IPS-20b (cell line): ENCODE results near the gene ACE.

Experiments used
- H3K27ac ChIP-seq: one replicate; pipeline ENCODE4 v1.5.1; 2013; ENCODE audit warnings: low read length
- H3K27me3 ChIP-seq: 2 replicates; pipeline ENCODE4 v1.6.1; 2013; ENCODE audit warnings: mild to moderate bottlenecking, low read length, inconsistent platforms; ENCODE audit not compliant: insufficient read depth
- H3K36me3 ChIP-seq: 2 replicates; pipeline ENCODE4 v1.6.1; 2013; ENCODE audit warnings: low read depth, mild to moderate bottlenecking, inconsistent platforms, low read length, moderate library complexity; ENCODE audit not compliant: insufficient read depth
- H3K4me1 ChIP-seq: 2 replicates; pipeline ENCODE4 v1.6.1; 2013; ENCODE audit warnings: mild to moderate bottlenecking, control low read depth, inconsistent platforms, low read length, moderate library complexity; ENCODE audit not compliant: insufficient read depth
- H3K4me3 ChIP-seq: 2 replicates; pipeline ENCODE4 v1.5.1; 2013; ENCODE audit warnings: mild to moderate bottlenecking, low read length, inconsistent platforms
- H3K9ac ChIP-seq: 2 replicates; pipeline ENCODE4 v1.6.1; 2013; ENCODE audit warnings: low read depth, mild to moderate bottlenecking, inconsistent platforms, low read length, moderate library complexity
- H3K9me3 ChIP-seq: 2 replicates; pipeline ENCODE4 v1.6.1; 2013; ENCODE audit warnings: mild to moderate bottlenecking, low read depth, low read length, inconsistent platforms; ENCODE audit not compliant: insufficient read depth

The ACE gene

GRCh38 chr17:63497708-63498483, 21.0 kb downstream of the ACE start:
- Histone ChIP-seq H3K36me3 (no peaks in the 10 kb centered on the region), H3K4me3 (no peak overlapping the region), H3K9ac (no peak overlapping the region), H3K27me3 (peaks cover 10% of the 10 kb centered on the region; the same call in 1 of the 2 replicates), H3K27ac (no peak overlapping the region), H3K4me1 (peaks cover 6% of the 10 kb centered on the region; the same call in 1 of the 2 replicates), H3K9me3 (no peaks in the 10 kb centered on the region)

GRCh38 chr17:63498626-63499195, 21.9 kb downstream of the ACE start:
- Histone ChIP-seq H3K36me3 (no peaks in the 10 kb centered on the region), H3K27me3 (peaks cover 10% of the 10 kb centered on the region; the same call in 1 of the 2 replicates), H3K27ac (no peak overlapping the region), H3K4me1 (peaks cover 6% of the 10 kb centered on the region; the same call in 1 of the 2 replicates), H3K9ac (no peak overlapping the region), H3K9me3 (no peaks in the 10 kb centered on the region), H3K4me3 (no peak overlapping the region)

- Histone ChIP-seq H3K4me1 (peaks cover 6% of the 10 kb centered on the region; the same call in 1 of the 2 replicates), H3K27me3 (peaks cover 10% of the 10 kb centered on the region; the same call in 1 of the 2 replicates), H3K36me3 (no peaks in the 10 kb centered on the region), H3K4me3 (no peak overlapping the region), H3K9me3 (no peaks in the 10 kb centered on the region), H3K9ac (no peak overlapping the region), H3K27ac (no peak overlapping the region)
These were observed 23.9 kb downstream of the ACE start for GRCh38 chr17:63500543-63501390.

GRCh38 chr17:63503341-63503705, 26.5 kb downstream of the ACE start:
- H3K27ac ChIP-seq, result no peak overlapping the region
- peaks cover 10% of the 10 kb centered on the region; the same call in 1 of the 2 replicates for H3K27me3 ChIP-seq
- no peak overlapping the region for H3K4me3 ChIP-seq
- H3K36me3 ChIP-seq, result no peaks in the 10 kb centered on the region
- no peaks in the 10 kb centered on the region for H3K4me1 ChIP-seq
- H3K9me3 ChIP-seq, result no peaks in the 10 kb centered on the region
- no peak overlapping the region for H3K9ac ChIP-seq

- no peaks in the 10 kb centered on the region for H3K9me3 ChIP-seq
- H3K4me1 ChIP-seq, result no peaks in the 10 kb centered on the region
- H3K27me3 ChIP-seq, result peaks cover 10% of the 10 kb centered on the region; the same call in 1 of the 2 replicates
These were observed 27.4 kb downstream of the ACE start for GRCh38 chr17:63504261-63504660.

GRCh38 chr17:63505341-63505740, 28.5 kb downstream of the ACE start:
- H3K27me3 ChIP-seq, result peaks cover 10% of the 10 kb centered on the region; the same call in 1 of the 2 replicates
- H3K9ac ChIP-seq, result no peak overlapping the region
- no peak overlapping the region for H3K27ac ChIP-seq
- H3K4me1 ChIP-seq, result no peaks in the 10 kb centered on the region
- no peak overlapping the region for H3K4me3 ChIP-seq
- no peaks in the 10 kb centered on the region for H3K36me3 ChIP-seq
- H3K9me3 ChIP-seq, result no peaks in the 10 kb centered on the region

More at GRCh38 chr17:63504261-63504660, 27.4 kb downstream of the ACE start:
- Histone ChIP-seq H3K4me3 (no peak overlapping the region), H3K36me3 (no peaks in the 10 kb centered on the region), H3K27ac (no peak overlapping the region), H3K9ac (no peak overlapping the region)

GRCh38 chr17:63506627-63507026, 29.8 kb downstream of the ACE start:
- H3K9me3 ChIP-seq, result no peaks in the 10 kb centered on the region
- no peaks in the 10 kb centered on the region for H3K36me3 ChIP-seq
- H3K9ac ChIP-seq, result no peak overlapping the region
- no peak overlapping the region for H3K27ac ChIP-seq
- peaks cover under 1% of the 10 kb centered on the region; the same call in 1 of the 2 replicates for H3K27me3 ChIP-seq
- no peak overlapping the region for H3K4me3 ChIP-seq
- no peaks in the 10 kb centered on the region for H3K4me1 ChIP-seq

GRCh38 chr17:63511331-63511730, 34.5 kb downstream of the ACE start:
- Histone ChIP-seq H3K9ac (no peak overlapping the region), H3K9me3 (no peaks in the 10 kb centered on the region), H3K4me1 (no peaks in the 10 kb centered on the region), H3K4me3 (no peak overlapping the region), H3K27ac (no peak overlapping the region), H3K36me3 (no peaks in the 10 kb centered on the region), H3K27me3 (no peaks in the 10 kb centered on the region)

GRCh38 chr17:63512388-63512787, 35.5 kb downstream of the ACE start:
- Histone ChIP-seq H3K9me3 (no peaks in the 10 kb centered on the region), H3K9ac (no peak overlapping the region), H3K4me1 (no peaks in the 10 kb centered on the region), H3K27me3 (no peaks in the 10 kb centered on the region), H3K4me3 (no peak overlapping the region), H3K36me3 (no peaks in the 10 kb centered on the region), H3K27ac (no peak overlapping the region)

- Histone ChIP-seq H3K4me1 (no peaks in the 10 kb centered on the region), H3K27me3 (no peaks in the 10 kb centered on the region; the same call in 1 of the 2 replicates)
These were observed 36.2 kb downstream of the ACE start for GRCh38 chr17:63512896-63513644.

GRCh38 chr17:63514477-63514876, 37.6 kb downstream of the ACE start:
- Histone ChIP-seq H3K9ac (no peak overlapping the region), H3K9me3 (no peaks in the 10 kb centered on the region), H3K36me3 (no peaks in the 10 kb centered on the region), H3K4me1 (no peaks in the 10 kb centered on the region), H3K4me3 (no peak overlapping the region), H3K27me3 (no peaks in the 10 kb centered on the region; the same call in 1 of the 2 replicates), H3K27ac (no peak overlapping the region)

More at GRCh38 chr17:63512896-63513644, 36.2 kb downstream of the ACE start:
- H3K4me3 ChIP-seq, result no peak overlapping the region
- H3K36me3 ChIP-seq, result no peaks in the 10 kb centered on the region
- H3K9me3 ChIP-seq, result no peaks in the 10 kb centered on the region
- H3K27ac ChIP-seq, result no peak overlapping the region
- no peak overlapping the region for H3K9ac ChIP-seq
